Sigmoid colon (tissue), 7 donors: Measurements from ENCODE around the gene RHBDL2. TPM values are rescaled to one million over a fixed set of nuclear protein-coding genes. Genes with fewer than 3 reads are reported as not detected.

Source experiments
- DNase-seq: peaks from one replicate; pipeline ENCODE4 v3.0.0-alpha.2; 2019
- H3K27ac ChIP-seq, 4 donors: fragments of 200-600 bp; sonication (generic); one replicate each; pipeline ENCODE4 v1.5.1; 2016 to 2019; ENCODE audit warnings: mild to moderate bottlenecking in 1 of 4
- H3K27me3 ChIP-seq, 3 donors: fragments of 200-600 bp; sonication (generic); one replicate each; pipeline ENCODE4 v1.5.1; 2019; ENCODE audit warnings: mild to moderate bottlenecking in 1 of 3
- H3K36me3 ChIP-seq, 4 donors: fragments of 200-600 bp; sonication (generic); one replicate each; pipeline ENCODE4 v1.5.1; 2016 to 2019
- H3K4me1 ChIP-seq, 4 donors: fragments of 200-600 bp; sonication (generic); one replicate each; pipeline ENCODE4 v1.5.1; 2017 to 2019
- H3K4me3 ChIP-seq, 4 donors: fragments of 200-600 bp; sonication (generic); one replicate each; pipeline ENCODE4 v1.5.1; 2017 to 2019; ENCODE audit warnings: mild to moderate bottlenecking in 2 of 4, moderate library complexity in 1 of 4
- H3K9me3 ChIP-seq, 4 donors: fragments of 200-600 bp in 3 of 4; sonication (generic) in 3 of 4; one replicate each; pipeline versions ENCODE4 v1.5.1 to v1.6.1; 2013 to 2019
- EP300 ChIP-seq, 4 donors: sonication (generic); formaldehyde crosslinking; IDR thresholded peaks; one replicate each; pipeline ENCODE4 v1.6.1; 2017; ENCODE audit warnings: antibody characterized with exemption in 4 of 4
- POLR2A ChIP-seq, 2 donors: fragments of 450-650 bp; IDR thresholded peaks; one replicate each; pipeline ENCODE4 v1.6.1; 2016; ENCODE audit warnings: antibody characterized with exemption in 2 of 2, mild to moderate bottlenecking in 2 of 2, moderate library complexity in 2 of 2
- POLR2AphosphoS5 ChIP-seq, 4 donors: sonication (generic); formaldehyde crosslinking; IDR thresholded peaks; one replicate each; pipeline ENCODE4 v1.6.1; 2017; ENCODE audit warnings: antibody characterized with exemption in 4 of 4
- WGBS, 2 donors: extraction: QIAGEN DNeasy Blood & Tissue Kit; methylation state at CpG; one replicate each; pipeline ENCODE4 v1.1.7; 2013; 5-methylcytosine and 5-hydroxymethylcytosine counted together
- intact Hi-C: fragments of 100-400 bp; cut with DNase I; formaldehyde crosslinking; loops from one replicate; pipeline ENCODE4 v1.15.1; 2023
- polyA plus RNA-seq, 3 donors: library from polyadenylated mRNA; stranded (reverse); fragments of 200-250 nt; gene quantifications; one replicate each; pipeline ENCODE4 v1.2.3, GENCODE V29; 2013
- total RNA-seq, 4 donors: library from RNA; depleted of rRNA; stranded (reverse); fragments of >200 nt; gene quantifications; one replicate each; pipeline ENCODE4 v1.1.0, GENCODE V29; 2016
- TF ChIP-seq, protein P1 (sequence below), 4 experiments: fragments of 450-650 bp in 3 of 4; fragments of 200-600 bp in 1 of 4; IDR thresholded peaks; one replicate each; pipeline ENCODE4 v1.5.1; 2016 to 2019; ENCODE audit warnings: antibody characterized with exemption in 4 of 4, mild to moderate bottlenecking in 3 of 4, moderate library complexity in 2 of 4
- donor health status: healthy with polysubstance abuse.
- donor health status: Bipolar disorder and iron deficiency.
- donor health status: healthy.

The RHBDL2 gene
- total and polyA plus RNA-seq, 7 donors, result 0.55 to 24.9 (median 7.1) TPM; not detected in 3

DNA sequence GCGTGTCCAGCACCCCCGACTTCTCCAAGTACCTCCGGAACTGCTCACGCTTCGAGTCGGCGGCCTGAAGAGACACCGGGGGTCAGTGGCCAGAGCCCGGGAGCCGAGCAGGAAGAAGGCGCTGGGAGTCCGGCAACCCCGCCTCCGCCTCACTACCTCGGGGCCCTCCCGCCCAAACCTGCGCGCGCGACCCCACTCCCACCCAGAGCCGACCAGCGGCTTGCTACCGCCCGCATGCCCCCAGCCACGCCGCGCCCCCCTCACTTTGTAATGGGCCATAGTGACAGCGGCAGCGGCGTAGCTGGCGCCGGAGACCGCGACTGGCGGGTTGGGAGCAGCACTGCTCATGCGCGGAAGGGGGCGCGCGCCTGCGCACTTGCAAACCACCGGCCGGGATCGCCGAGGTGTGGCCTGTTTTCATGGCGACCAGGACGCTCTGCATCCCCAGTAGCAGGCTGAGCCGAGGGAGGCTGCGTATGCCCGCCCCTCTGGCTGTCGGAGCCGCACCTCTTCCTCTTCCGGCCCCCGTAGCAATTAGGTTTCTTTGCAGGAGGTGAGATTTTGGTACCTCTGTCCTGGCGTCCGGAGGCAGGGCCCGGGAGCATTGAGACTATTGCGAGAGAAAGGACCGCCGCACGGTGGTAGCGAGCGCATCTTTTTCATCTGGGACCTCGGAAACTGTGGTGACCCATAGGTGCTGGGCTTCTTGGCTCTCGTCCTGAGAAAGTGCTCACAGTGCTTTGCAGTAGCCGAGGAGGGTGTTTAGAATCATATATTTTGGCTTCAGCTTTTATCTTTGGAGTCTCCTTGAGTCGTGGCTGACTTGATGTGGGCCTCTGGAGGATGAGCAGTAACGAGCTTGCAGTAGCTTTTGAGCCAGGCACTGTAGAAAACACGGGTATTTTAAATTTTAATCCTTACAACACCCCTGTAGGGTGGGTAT, 68.3 kb downstream of the RHBDL2 start, which contains the start of gene MYCBP:
Gene MYCBP (minus strand): TSS at position 322 of the 943 bp plus-strand sequence. CDS start 43 bp downstream, at position 279.
- TF ChIP-seq, protein P1, sequence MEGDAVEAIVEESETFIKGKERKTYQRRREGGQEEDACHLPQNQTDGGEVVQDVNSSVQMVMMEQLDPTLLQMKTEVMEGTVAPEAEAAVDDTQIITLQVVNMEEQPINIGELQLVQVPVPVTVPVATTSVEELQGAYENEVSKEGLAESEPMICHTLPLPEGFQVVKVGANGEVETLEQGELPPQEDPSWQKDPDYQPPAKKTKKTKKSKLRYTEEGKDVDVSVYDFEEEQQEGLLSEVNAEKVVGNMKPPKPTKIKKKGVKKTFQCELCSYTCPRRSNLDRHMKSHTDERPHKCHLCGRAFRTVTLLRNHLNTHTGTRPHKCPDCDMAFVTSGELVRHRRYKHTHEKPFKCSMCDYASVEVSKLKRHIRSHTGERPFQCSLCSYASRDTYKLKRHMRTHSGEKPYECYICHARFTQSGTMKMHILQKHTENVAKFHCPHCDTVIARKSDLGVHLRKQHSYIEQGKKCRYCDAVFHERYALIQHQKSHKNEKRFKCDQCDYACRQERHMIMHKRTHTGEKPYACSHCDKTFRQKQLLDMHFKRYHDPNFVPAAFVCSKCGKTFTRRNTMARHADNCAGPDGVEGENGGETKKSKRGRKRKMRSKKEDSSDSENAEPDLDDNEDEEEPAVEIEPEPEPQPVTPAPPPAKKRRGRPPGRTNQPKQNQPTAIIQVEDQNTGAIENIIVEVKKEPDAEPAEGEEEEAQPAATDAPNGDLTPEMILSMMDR (IDR thresholded peaks at IDR 0.05), result peak in 1 of 4 experiments; percentile 13
- no peak for TF ChIP-seq POLR2A (IDR thresholded peaks at IDR 0.05)
- TF ChIP-seq POLR2AphosphoS5 (IDR thresholded peaks at IDR 0.05), result peak; percentile 54 to 76 (median 67)
- TF ChIP-seq EP300 (IDR thresholded peaks at IDR 0.05), result no peak
- no peaks in the 10 kb centered on the region for H3K27me3 ChIP-seq
- H3K36me3 ChIP-seq, result no peaks in the 10 kb centered on the region
- peak; percentile 97 for DNase-seq
- intact Hi-C loops, result loop anchor here (1.0 kb wide), 2 partner anchors 13 to 117 kb away; no protein-coding TSS in a partner anchor
- H3K27ac ChIP-seq, result peak within 1 kb of the TSS; percentile 71 to 80 (median 79)
- H3K9me3 ChIP-seq, result no peaks in the 10 kb centered on the region
- peak within 1 kb of the TSS; percentile 56 to 92 (median 79) for H3K4me3 ChIP-seq
- H3K4me1 ChIP-seq, result peaks cover 0 to 24% (median 14%) of the 10 kb centered on the region in 4 donors
- 0 to 1% methylated on average over 69 of the region's 69 CpGs for WGBS, 2 donors

DNA sequence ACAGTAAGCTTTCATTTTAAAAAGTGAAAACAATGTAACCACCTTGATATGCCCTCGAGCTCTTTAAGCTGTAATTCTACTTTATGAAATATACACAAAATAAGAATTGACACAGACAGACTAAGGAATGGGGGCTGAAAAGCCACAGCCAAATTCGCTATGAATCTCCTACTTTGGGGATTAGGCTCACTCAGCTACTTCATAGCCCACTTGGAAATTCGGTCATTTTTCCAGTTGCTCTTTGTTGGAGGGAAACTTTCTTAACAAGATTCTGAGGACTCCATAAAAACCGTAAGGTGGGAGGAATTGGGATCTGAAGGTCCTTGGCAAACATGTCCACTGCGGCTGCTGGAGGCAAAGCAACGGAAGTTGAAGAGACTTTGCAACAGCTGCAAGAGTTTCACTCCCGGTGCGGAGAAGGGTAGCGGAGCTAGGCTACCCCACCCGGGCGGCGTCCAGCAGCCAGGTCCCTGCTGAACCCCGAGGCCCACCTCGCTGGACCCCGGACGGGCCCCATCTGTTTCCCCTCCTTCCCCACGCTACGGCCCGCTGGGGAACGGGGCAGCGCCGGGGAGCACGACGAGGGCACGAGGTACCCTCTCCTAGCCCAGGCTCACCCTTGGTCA, 69.1 kb downstream of the RHBDL2 start:
- Histone ChIP-seq H3K36me3 (no peaks in the 10 kb centered on the region), H3K27me3 (no peaks in the 10 kb centered on the region), H3K27ac (peak overlapping the region; percentile 71 to 80 (median 79)), H3K9me3 (no peaks in the 10 kb centered on the region), H3K4me1 (peaks cover 0 to 24% (median 14%) of the 10 kb centered on the region in 4 donors), H3K4me3 (peak overlapping the region; percentile 56 to 92 (median 79))
- TF ChIP-seq EP300 (IDR thresholded peaks at IDR 0.05) (no peak), POLR2AphosphoS5 (IDR thresholded peaks at IDR 0.05) (no peak), POLR2A (IDR thresholded peaks at IDR 0.05) (no peak)
- TF ChIP-seq, protein P1 (IDR thresholded peaks at IDR 0.05), result no peak
- DNase-seq, result no peak
- intact Hi-C loops, result loop anchor here (1.0 kb wide), 2 partner anchors 12 to 118 kb away; no protein-coding TSS in a partner anchor
- 2 to 4% methylated on average over 25 of the region's 25 CpGs for WGBS, 2 donors

DNA sequence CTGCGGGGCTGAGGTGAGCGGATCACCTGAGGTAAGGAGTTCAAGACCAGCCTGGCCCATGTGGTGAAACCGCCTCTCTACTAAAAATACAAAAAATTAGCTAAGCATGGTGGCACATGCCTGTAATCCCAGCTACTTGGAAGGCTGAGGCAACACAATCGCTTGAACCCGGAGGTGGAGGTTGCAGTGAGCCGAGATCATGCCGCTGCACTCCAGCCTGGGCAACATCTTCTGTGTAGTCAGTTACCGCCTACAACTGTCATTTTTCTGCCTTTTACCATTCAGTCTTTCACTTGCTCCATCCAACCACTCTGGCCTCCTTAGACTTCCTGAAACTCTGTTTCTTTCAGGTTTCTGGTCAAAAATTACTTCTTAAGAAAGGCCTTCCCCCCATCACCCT, 70.6 kb downstream of the RHBDL2 start:
- no peaks in the 10 kb centered on the region for H3K36me3 ChIP-seq
- H3K9me3 ChIP-seq, result no peaks in the 10 kb centered on the region
- no peak for DNase-seq
- peaks cover 0 to 24% (median 14%) of the 10 kb centered on the region in 4 donors for H3K4me1 ChIP-seq
- H3K27me3 ChIP-seq, result no peaks in the 10 kb centered on the region
- intact Hi-C loops, result no loop called here
- H3K27ac ChIP-seq, result no peak overlapping the region
- H3K4me3 ChIP-seq, result no peak overlapping the region
- TF ChIP-seq EP300 (IDR thresholded peaks at IDR 0.05), result no peak
- TF ChIP-seq, protein P1 (IDR thresholded peaks at IDR 0.05), result no peak
- TF ChIP-seq POLR2AphosphoS5 (IDR thresholded peaks at IDR 0.05), result no peak
- no peak for TF ChIP-seq POLR2A (IDR thresholded peaks at IDR 0.05)
- WGBS, 2 donors, result 92 to 96% methylated on average over 8 of the region's 8 CpGs

DNA sequence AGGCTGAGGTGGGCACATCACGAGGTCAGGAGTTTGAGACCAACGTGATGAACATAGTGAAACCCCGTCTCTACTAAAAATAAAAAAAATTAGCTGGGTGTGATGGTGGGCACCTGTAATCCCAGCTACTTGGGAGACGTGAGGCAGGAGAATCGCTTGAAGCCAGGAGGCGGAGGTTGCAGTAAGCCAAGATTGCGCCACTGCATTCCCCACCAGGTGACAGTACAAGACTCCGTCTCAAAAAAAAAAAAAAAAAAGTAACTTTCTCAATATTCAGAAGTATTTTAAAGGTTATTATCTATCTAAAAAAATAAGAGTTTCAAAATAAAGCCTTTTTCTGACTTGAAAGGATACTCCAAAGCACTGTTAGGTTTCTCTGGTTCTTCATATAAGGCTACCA, 74.4 kb downstream of the RHBDL2 start:
- intact Hi-C loops, result no loop called here
- no peaks in the 10 kb centered on the region for H3K9me3 ChIP-seq
- TF ChIP-seq POLR2AphosphoS5 (IDR thresholded peaks at IDR 0.05) (no peak), EP300 (IDR thresholded peaks at IDR 0.05) (no peak), POLR2A (IDR thresholded peaks at IDR 0.05) (no peak)
- TF ChIP-seq, protein P1 (IDR thresholded peaks at IDR 0.05), result no peak
- DNase-seq, result no peak
- no peak overlapping the region for H3K4me3 ChIP-seq
- peaks cover 0 to 5% (median 0%) of the 10 kb centered on the region in 4 donors for H3K36me3 ChIP-seq
- WGBS, 2 donors, result 96% methylated on average over 8 of the region's 8 CpGs
- no peaks in the 10 kb centered on the region for H3K27me3 ChIP-seq
- no peak overlapping the region for H3K27ac ChIP-seq
- H3K4me1 ChIP-seq, result peaks cover 0 to 29% (median 17%) of the 10 kb centered on the region in 4 donors
